Keratinocyte (primary cell): ENCODE results near the gene USP54.

Experiments used
- CTCF ChIP-seq, 3 experiments: IDR thresholded peaks in 1 of 3; conservative IDR thresholded peaks in 1 of 3; optimal IDR thresholded peaks in 1 of 3; 2 replicates in 2 of 3; 3 replicates in 1 of 3; pipeline versions ENCODE3 to v1.5.1; 2011; ENCODE audit warnings: low read length in 3 of 3, mild to moderate bottlenecking in 3 of 3, moderate library complexity in 2 of 3, control low read depth in 1 of 3, inconsistent platforms in 1 of 3; ENCODE audit not compliant: insufficient read depth in 2 of 3; ENCODE audit errors: extremely low read depth in 1 of 3
- EZH2 ChIP-seq: IDR thresholded peaks from one replicate; pipeline ENCODE4 v1.6.1; 2012; ENCODE audit warnings: inconsistent platforms, mild to moderate bottlenecking, low read length, moderate library complexity

- TF ChIP-seq EZH2 (no peak), CTCF (optimal IDR thresholded peaks at IDR 0.05 in 1 of 3, IDR thresholded peaks at IDR 0.05 in 1 of 3, conservative IDR thresholded peaks at IDR 0.05 in 1 of 3; ENCODE audit: extremely low read depth in 1 of 3, insufficient read depth in 2 of 3, low read length in 3 of 3) (no peak)
Observed at GRCh38 chr10:73519336-73519735, 71.8 kb downstream of the USP54 start.
